ENCODE data around the gene DNAI2.
A peak's percentile ranks its signal among the peaks of the same experiment; 100 is the strongest.
"Not testable (repeated sequence)": the region's sequence is repeated elsewhere in the genome, so short reads cannot be mapped to it uniquely, and the experiment has no call there.

The DNAI2 gene

GRCh38 chr17:74276541-74277009, 2.5 kb downstream of the DNAI2 start:
- DNase-seq, result no peak

DNA sequence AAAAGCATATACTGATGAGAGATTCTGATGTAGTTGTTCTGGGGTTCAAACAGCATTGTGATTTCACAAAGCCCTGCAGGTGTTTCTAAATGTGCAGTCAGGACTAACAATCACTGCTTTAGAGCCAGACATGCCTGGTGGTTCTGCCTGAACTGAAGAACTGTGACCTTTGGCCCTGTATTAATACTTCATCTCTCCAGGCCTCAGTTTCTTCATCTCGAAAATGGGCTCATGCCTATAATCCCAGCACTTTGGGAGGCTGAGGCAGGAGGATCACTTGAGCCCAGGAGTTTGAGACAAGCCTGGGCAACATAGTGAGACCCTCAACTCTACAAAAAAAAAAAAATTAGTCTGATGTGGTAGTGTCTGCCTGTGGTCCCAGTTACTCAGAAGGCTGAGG, 3.9 kb downstream of the DNAI2 start:
- DNase-seq, result no peak

GRCh38 chr17:74279617-74280016, 5.6 kb downstream of the DNAI2 start:
- not testable (repeated sequence) for DNase-seq

GRCh38 chr17:74280093-74280513, 6.1 kb downstream of the DNAI2 start:
- DNase-seq, result no peak

DNA sequence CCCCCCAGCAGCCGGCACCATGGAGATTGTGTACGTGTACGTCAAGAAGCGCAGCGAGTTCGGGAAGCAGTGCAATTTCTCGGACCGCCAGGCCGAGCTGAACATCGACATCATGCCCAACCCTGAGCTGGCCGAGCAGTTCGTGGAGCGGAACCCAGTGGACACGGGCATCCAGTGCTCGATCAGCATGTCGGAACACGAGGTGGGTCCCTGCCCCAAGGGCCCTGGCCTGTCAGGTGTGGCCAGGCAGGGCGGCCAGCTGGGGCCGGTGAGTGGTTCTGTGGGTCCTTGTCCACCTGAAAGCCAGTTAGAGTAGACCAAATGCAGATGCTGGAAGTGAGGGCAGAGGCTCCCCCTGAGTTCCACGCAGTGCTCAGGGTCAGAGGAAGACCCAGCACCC, 7.8 kb downstream of the DNAI2 start:
- no peak for DNase-seq

- not testable (repeated sequence) for DNase-seq
These were observed 8.2 kb downstream of the DNAI2 start for GRCh38 chr17:74282274-74282586.

- DNase-seq, result no peak
These were observed 8.7 kb downstream of the DNAI2 start for GRCh38 chr17:74282587-74283370.

GRCh38 chr17:74283371-74283673, 9.3 kb downstream of the DNAI2 start:
- no peak for DNase-seq

DNA sequence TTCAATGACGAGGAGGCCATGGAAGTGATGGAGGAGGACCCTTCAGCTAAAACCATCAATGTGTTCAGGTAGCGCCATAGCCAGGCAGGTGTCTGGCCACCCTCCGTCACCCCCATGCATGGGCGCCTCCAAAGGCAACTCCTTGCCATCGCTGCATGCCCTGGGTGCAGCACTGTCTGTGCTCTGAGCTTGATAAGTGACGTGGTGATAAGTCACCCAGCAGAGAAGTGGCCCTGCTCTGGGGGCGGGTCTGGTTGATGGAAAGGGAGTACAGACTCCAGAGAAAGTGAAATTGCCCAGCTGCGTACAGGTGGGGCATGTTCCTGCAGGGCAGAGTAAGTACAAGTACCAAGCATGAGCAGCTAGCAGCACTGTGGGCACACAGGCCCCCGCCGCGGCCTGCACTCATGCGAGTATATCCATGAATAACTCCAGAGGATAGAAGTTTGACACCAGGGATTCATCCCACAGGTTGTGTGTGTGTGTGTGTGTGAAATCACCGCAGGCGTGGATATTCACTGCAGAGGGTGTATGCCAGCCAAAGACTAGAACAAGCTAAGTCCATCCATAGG, 13.1 kb downstream of the DNAI2 start:
- DNase-seq, result no peak

DNA sequence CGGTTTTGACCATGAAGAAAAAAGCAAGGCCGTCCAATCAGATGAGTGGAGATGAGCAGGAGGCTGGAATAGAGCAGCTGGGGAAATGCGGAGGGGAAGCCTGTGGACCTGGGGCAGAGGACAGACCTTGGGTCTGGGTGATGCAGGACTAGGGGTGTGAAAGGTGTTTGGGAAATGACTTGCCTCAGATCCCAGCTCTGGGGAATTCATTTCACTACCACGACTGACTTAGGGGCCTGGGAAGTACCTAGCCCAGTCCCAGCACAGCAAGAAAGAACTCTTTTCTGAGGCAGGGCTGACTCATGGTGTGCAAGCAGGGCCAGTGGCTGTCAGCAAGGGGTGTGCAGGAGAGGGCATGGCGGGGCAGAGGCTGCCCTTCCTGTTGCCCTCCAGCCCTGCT, 14.8 kb downstream of the DNAI2 start:
- no peak for DNase-seq

DNA sequence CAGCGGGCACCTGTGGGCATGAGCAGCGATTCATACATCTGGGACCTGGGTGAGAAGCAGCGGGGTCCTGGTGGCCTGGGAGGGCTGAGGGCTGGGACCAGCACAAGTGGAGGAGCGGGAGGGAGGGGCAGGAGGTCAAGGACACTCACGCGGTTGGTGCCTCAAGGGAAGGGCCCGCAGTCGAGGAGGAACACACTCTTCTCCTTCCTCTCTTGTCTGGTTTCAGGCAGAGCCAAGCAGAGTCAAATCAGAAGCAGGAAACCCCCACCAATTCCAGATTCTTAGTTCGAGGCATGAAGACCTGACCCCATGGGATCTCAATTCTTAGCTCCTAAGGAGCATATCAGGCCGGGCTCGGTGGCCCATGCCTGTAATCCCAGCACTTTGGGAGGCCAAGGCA, 15.7 kb downstream of the DNAI2 start:
- no peak for DNase-seq

GRCh38 chr17:74290340-74290739, 16.3 kb downstream of the DNAI2 start:
- no peak for DNase-seq

DNA sequence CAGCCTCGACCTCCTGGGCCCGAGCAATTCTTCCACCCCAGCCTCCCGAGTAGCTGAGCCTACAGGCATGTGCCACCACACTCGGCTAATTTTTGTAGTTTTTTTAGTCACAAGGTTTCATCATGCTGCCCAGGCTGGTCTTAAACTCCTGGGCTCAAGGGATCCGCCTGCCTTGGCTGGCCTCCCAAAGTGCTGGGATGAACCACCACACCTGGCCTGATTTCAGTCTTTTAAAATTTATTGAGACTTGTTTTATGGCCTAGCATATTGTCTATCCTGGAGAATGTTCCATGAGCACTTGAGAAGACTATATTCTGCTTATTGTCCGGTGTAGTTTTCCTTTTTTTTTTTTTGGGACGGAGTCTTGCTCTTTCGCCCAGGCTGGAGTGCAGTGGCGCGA, 18.5 kb downstream of the DNAI2 start:
- no peak for DNase-seq

DNA sequence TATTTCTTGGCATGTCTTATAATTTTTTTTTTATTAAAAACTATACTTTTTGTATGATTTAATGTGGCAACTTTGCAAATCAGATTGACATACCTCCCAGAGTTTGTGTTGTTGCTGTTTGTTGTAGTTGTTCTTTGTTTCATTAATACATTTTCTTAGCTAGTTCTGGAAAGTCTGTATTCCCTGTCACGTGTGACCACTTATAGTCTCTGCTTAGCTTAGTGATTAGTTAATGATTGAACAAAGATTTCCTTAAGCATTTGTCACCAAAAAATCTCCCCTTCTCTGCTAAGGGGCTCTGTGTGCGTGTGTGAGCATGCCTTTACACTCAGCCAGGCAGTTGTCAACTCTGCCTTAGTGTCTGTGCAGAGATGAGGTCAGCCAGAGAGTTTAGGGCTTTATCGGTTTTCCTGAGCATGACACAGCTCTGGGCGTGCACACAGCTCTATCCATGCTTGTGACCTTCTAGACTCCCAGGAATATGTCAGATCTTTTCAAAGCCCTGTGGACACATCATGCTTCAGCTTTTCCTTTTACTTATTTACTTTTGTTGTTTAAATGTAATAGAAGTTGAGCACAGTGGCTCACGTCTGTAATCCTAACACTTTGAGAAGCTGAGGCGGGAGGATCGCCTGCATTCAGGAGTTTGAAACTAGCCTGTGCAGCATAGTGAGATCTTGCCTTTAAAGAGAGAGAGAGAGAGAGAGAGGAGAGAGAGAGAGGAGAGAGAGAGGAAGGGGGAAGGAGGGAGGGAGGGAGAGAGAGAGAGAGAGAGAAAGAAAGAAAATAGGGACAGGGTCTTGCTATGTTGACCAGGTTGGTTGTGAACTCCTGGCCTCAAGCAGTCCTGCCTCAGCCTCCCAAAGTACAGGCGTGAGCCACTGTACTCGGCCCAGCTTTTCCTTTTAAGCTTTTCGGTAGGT, 21.9 kb downstream of the DNAI2 start:
- no peak for DNase-seq

DNA sequence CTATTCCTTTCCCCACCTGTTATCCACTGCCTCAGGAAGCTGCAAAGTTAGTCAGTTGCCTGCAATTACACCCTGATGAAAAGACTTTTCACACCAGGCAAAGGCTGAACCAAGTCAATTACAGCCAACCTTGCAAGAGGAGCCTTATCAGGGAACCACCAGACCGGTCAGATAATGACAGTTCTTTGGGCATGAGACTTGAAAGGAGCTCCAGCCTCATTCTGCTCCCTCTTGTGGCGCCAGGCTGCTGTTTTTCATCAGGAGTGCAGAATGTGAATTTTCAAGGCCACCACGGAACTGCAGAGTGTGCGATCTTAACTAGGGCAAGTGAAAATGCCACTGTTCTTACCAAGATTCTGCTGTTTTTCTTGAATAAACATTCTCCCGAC, 22.5 kb downstream of the DNAI2 start:
- DNase-seq, result peak; percentile 31

GRCh38 chr17:74297941-74298340, 23.9 kb downstream of the DNAI2 start:
- no peak for DNase-seq

DNA sequence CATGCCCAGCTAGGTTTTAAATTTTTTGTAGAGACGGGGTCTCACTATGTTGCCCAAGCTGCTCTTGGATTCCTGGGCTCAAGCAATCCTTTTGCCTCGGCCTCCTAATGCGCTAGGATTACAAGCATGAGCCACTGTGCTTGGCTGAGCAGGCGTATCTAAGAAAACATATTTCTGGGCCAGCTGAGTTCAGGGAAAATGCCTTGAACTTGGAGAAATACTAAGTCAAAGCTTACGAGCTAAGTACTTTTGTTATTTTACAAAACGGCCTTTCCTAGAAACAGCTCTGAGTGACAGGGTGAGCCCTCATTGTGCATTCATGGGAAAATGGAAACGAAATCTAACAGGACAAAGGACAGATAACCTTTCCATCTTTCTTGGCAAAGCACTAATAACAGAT, 24.7 kb downstream of the DNAI2 start:
- no peak for DNase-seq

- DNase-seq, result no peak
These were observed 25.4 kb downstream of the DNAI2 start for GRCh38 chr17:74299226-74300009.

- no peak for DNase-seq
These were observed 29.3 kb downstream of the DNAI2 start for GRCh38 chr17:74303305-74303704.

- DNase-seq, result no peak
These were observed 30.1 kb downstream of the DNAI2 start for GRCh38 chr17:74304184-74304583.

DNA sequence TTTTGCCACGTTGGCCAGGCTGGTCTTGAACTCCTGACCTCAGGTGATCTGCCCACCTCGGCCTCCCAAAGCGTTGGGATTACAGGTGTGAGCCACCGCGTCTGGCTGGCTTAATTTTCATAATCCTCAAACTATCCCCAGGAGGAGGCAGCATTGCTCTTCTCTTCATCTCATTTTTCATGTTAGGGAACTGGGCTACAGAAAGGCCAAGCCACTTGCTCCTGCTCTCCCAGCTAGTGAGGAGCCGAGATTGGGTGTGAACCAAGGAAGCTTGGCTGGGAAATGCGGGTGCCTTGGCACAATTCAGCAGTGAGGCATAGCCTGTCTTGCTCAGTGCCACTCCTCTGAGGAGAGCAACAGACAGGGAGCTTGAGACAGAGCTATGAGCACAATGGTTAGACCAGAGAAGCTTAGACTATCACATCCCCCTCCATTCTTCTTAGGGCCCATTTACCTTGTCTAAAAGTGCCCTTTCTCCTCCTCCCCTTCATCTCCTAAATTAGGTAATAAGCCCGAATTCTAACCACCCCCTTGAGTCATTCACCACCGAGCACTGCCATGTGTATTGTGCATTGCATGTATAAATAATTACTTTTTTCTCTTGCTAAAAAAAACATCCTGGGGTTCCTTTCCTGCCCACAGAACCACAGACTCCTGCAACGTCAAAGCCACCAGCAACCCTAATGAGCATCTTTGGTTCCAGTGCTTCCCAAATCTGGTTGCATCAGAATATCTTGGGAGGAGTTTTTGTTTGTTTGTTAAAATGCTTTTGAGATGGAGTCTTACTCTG, 32.0 kb downstream of the DNAI2 start:
- DNase-seq, result no peak
